ENCODE data around the gene FGD2. TPM values are rescaled to one million over a fixed set of nuclear protein-coding genes. Genes with fewer than 3 reads are reported as not detected.
A peak's percentile ranks its signal among the peaks of the same experiment; 100 is the strongest.

Gene FGD2
- total RNA-seq, 1 donor from 2014 or later: 0.65 TPM

DNA sequence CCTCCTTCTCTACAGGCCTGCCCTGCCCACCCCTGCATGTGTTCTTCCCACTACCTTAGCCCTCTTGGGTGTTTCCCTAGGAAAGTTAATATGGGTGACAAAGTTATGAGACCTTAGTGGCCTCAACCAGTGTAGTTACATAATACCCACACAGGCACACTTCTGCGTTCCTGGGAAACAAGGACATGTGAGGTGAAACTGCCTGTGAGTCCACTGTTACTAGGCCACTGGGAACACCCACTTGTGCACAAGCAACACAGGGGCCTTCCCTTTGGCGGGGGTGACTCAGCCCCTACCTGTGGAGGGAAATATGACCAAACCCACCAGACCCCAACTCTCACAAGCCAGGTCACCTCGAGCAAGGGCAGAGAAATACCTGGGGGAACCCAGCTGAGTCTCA is 38.2 kb upstream of the FGD2 start:
- Mint-ChIP-seq H3K9me3 (no peaks in the 10 kb centered on the region), H3K27ac (no peak overlapping the region), H3K27me3 (ENCODE audit: insufficient read depth) (no peaks in the 10 kb centered on the region), H3K36me3 (ENCODE audit: low read depth) (peaks cover 35% of the 10 kb centered on the region), H3K4me1 (ENCODE audit: low read depth) (peaks cover 22% of the 10 kb centered on the region), H3K4me3 (no peak overlapping the region)
- DNase-seq (ENCODE audit: low spot score): no peak
- intact Hi-C loops (cut with micrococcal nuclease): no loop called here

DNA sequence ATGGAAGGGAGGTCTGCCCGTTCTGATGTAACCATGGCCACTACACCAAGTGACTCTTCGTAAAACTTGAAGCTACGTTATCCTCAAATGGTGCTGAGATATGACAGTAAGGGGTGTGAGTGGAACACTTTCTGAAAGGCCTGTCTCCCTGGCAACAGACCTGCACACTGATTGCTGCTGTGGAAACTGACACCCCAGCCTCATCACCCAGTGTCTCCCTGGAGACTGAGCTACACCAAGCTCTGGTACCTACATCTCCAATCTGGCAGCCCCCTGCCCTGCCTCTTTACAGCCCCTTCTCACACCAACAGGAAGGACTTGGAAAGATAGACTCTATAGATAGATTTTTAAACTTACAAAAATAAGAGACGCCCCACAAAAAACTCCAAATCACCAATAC is 37.7 kb upstream of the FGD2 start:
- peaks cover 20% of the 10 kb centered on the region for H3K4me1 Mint-ChIP-seq (ENCODE audit: low read depth)
- H3K27me3 Mint-ChIP-seq (ENCODE audit: insufficient read depth): no peaks in the 10 kb centered on the region
- no peak for DNase-seq (ENCODE audit: low spot score)
- H3K9me3 Mint-ChIP-seq: no peaks in the 10 kb centered on the region
- H3K27ac Mint-ChIP-seq: peak overlapping the region; percentile 34
- intact Hi-C loops (cut with micrococcal nuclease): no loop called here
- H3K36me3 Mint-ChIP-seq (ENCODE audit: low read depth): peaks cover 40% of the 10 kb centered on the region
- H3K4me3 Mint-ChIP-seq: no peak overlapping the region

DNA sequence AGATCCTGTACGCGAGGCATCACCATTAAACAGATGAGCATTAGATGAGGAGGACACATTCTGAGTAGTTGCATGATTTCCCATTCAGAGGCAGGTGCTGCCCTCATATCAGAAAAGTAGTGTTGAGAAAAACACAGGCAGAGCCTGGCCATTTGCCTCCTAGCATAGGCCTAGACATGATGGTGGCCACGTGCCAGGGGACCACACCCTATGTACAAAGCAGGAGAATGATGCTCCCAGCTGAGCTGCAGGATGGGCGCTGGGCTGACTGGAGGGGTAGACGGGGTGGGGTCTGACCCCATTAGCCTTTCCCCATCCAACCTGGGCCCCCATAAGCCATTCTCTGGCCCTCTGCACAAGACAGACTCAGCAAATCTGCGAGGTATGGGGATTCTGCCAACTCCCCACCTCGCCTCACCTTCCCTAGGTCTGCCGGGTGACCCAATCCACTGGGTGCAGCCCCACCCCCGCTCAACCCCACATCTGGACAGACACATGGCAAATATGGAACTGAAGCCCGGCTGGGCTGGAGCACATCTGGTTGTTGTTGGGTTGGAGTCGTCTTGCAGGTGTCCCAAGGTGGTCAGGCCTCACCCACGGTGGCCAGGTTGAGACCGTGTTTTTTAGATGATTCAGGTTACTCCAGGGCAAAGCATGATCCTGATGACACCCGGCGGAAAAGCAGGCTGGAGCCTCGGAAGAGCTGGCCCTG is 37.0 kb upstream of the FGD2 start:
- H3K27me3 Mint-ChIP-seq (ENCODE audit: insufficient read depth): no peaks in the 10 kb centered on the region
- H3K9me3 Mint-ChIP-seq: no peaks in the 10 kb centered on the region
- H3K36me3 Mint-ChIP-seq (ENCODE audit: low read depth): peaks cover 44% of the 10 kb centered on the region
- DNase-seq (ENCODE audit: low spot score): no peak
- H3K27ac Mint-ChIP-seq: no peak overlapping the region
- intact Hi-C loops (cut with micrococcal nuclease): no loop called here
- peaks cover 13% of the 10 kb centered on the region for H3K4me1 Mint-ChIP-seq (ENCODE audit: low read depth)
- no peak overlapping the region for H3K4me3 Mint-ChIP-seq

DNA sequence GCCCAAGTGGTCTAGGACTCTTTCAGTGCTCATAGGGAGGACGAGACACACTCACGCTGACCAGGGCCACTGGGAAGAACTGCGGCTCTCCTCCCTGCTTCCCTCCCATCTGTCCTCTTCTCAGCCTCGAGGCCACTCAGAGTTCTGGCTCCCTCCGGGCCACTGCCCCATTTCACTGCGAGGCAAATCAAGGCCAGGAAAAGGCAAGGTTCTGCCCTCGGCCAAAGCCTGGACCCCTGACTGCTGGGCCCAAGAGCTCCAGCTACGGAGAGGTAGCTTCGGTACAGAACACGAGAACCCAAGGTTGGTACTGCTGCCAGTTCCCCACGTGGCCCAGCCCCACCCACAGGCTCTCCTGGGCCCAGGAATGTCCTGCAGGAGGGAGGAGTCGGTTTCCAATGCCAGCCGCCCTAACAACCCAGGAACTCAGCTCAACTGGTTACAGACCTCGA is 36.2 kb upstream of the FGD2 start:
- no peak for DNase-seq (ENCODE audit: low spot score)
- Mint-ChIP-seq H3K27me3 (ENCODE audit: insufficient read depth) (no peaks in the 10 kb centered on the region), H3K9me3 (no peaks in the 10 kb centered on the region), H3K4me3 (no peak overlapping the region), H3K4me1 (ENCODE audit: low read depth) (peaks cover 7% of the 10 kb centered on the region), H3K36me3 (ENCODE audit: low read depth) (peaks cover 47% of the 10 kb centered on the region), H3K27ac (no peak overlapping the region)
- intact Hi-C loops (cut with micrococcal nuclease): no loop called here

DNA sequence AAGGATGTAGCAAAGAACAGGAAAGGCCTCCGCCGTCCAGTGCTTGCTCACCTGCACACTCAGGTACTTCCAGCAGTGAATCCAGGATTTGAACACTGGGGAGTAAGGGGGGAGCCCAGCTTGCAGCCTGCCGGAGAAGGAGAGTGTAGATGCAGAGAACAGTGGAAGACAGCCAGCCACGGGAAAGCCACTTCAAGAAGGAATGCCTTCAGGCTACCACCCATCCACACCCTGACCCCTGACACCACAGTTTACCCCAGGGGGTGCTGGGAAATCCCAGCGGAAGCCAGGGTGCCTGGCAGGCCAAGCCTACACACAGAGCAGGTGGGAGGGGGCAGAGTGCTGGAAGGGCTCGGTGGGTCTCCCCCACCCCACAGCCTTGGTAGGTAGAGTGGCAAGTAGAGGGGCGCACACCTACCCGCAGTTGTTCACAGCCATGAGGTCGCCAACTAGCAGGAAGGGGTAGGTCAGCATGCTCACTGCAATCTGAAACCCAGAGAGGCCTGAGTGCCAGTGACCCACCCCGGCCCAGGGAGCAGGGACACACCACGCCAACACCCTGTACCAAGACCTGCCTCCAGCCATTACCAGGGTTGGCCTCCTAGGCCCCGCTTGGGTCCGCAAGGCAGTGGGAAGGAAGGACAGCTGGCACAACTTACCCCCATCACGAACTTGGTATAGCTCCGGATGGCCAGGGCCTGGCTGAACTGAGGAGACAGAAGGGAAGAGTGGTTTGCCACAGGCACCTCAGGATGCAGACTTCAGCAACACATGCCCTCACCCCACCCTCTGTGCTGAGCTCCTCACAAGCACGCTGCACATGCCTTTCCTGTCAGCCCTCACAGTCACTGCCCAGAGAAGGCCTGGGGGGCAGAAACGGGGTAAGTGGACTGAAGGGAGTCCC is 35.2 kb upstream of the FGD2 start:
- H3K36me3 Mint-ChIP-seq (ENCODE audit: low read depth): peaks cover 49% of the 10 kb centered on the region
- H3K4me1 Mint-ChIP-seq (ENCODE audit: low read depth): no peaks in the 10 kb centered on the region
- H3K27me3 Mint-ChIP-seq (ENCODE audit: insufficient read depth): no peaks in the 10 kb centered on the region
- no peak for DNase-seq (ENCODE audit: low spot score)
- H3K27ac Mint-ChIP-seq: no peak overlapping the region
- no peaks in the 10 kb centered on the region for H3K9me3 Mint-ChIP-seq
- intact Hi-C loops (cut with micrococcal nuclease): no loop called here
- no peak overlapping the region for H3K4me3 Mint-ChIP-seq

DNA sequence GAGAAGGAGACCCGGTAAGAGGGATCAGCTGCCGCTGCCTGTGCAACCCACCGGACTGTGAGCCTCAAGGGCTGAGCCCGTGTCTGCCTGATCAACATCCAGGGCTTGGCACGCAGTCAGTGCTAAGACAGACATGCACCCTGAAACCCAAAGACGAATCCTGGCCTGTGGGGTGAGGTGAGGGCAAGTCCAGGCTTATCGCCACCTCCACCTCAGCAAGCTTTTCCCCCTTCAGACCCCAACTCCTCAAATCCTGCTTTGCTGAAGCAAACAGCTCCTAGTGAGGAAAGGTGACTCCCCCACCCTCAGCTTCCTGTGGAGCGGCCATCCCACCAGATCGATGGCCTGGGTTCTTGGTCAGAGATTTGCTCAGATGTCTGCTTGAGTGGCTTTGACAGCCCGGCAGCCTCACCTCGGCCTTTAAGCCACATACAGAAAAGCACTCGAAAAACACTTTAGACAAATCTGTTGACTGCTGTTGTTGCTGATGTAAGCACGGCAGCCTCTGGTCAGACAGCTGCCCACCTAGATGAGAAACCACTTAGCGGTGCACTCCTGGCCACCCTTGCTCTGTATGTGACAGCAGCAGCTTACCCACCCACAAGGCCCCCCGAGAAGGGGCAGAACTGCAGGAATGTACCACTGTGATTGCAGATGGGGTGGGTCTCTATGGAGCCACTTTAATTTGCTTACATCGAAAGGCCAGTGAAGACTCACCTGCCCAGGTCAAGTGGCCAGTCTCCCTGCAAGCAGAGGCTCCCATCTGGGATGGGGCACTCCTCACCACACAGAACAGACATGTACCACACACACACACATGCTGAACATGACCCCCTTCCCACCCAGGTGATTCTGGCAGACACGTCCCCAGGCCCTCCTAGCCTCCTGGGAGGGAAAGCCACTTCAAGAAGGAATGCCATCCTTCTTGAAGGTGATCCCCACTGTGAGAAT is 34.3 kb upstream of the FGD2 start:
- Mint-ChIP-seq H3K36me3 (ENCODE audit: low read depth) (peaks cover 52% of the 10 kb centered on the region), H3K4me3 (no peak overlapping the region), H3K27ac (peak overlapping the region; percentile 34), H3K4me1 (ENCODE audit: low read depth) (no peaks in the 10 kb centered on the region), H3K9me3 (no peaks in the 10 kb centered on the region), H3K27me3 (ENCODE audit: insufficient read depth) (no peaks in the 10 kb centered on the region)
- DNase-seq (ENCODE audit: low spot score): no peak
- intact Hi-C loops (cut with micrococcal nuclease): no loop called here

DNA sequence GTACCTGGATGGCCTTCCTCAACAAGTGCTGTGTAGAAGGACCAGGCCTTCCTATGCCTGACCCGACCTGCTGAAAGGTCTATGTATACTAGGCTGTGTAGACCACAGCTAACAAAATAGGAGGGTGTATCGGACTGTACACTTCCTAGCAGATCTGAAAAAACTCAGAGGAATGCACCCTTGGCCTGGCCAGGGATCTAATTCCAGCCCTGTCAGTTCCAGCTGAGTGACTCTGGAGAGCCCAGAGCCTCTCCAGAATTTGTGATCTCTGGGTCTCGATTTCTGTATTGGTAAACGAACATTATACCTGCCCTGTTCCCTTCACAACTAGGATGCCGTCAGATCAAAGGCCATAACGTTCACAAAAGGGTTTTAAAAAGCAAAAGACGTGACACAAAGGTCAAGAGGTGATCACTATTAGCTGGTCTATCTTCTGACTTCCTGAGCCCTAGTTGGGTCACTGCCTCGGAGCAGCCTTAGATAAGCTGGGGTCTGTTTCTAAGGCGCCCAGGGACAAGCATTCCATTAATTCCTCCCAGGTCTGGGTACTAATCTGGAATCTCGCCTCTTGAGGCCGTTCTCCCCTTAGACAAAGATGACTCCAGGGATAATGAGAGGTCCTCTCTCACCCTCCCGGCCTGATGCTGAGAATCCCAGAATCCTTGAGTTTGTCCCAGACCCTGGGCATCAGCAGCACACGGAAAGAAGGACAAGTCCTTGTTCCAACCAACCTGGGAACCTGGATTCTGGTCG is 33.4 kb upstream of the FGD2 start:
- no peaks in the 10 kb centered on the region for H3K9me3 Mint-ChIP-seq
- intact Hi-C loops (cut with micrococcal nuclease): no loop called here
- no peak for DNase-seq (ENCODE audit: low spot score)
- peak overlapping the region; percentile 34 for H3K27ac Mint-ChIP-seq
- H3K36me3 Mint-ChIP-seq (ENCODE audit: low read depth): peaks cover 52% of the 10 kb centered on the region
- H3K4me3 Mint-ChIP-seq: no peak overlapping the region
- H3K4me1 Mint-ChIP-seq (ENCODE audit: low read depth): no peaks in the 10 kb centered on the region
- no peaks in the 10 kb centered on the region for H3K27me3 Mint-ChIP-seq (ENCODE audit: insufficient read depth)

DNA sequence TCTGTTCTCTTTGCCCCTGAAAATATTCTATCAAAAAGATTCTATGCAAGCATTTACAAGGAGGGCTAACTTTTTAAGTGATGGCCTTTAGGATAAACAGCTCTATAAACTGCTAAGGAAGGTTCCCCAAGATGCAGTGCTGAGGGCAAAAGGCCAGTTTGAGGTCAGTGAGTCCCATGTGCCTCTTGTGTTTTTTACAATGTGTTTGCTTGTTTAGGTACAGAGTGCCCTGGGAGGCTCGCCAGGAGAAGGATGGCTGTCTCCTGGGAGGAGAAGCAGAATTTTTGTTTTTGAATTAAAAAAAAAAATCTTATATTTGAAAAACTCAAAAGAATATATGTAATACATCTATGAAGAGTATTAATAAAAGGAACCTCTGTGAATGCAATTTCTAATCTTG is 32.3 kb upstream of the FGD2 start:
- no peak overlapping the region for H3K27ac Mint-ChIP-seq
- no peak for DNase-seq (ENCODE audit: low spot score)
- H3K4me3 Mint-ChIP-seq: no peak overlapping the region
- intact Hi-C loops (cut with micrococcal nuclease): no loop called here
- H3K9me3 Mint-ChIP-seq: no peaks in the 10 kb centered on the region
- peaks cover 55% of the 10 kb centered on the region for H3K36me3 Mint-ChIP-seq (ENCODE audit: low read depth)
- H3K27me3 Mint-ChIP-seq (ENCODE audit: insufficient read depth): no peaks in the 10 kb centered on the region
- no peaks in the 10 kb centered on the region for H3K4me1 Mint-ChIP-seq (ENCODE audit: low read depth)

DNA sequence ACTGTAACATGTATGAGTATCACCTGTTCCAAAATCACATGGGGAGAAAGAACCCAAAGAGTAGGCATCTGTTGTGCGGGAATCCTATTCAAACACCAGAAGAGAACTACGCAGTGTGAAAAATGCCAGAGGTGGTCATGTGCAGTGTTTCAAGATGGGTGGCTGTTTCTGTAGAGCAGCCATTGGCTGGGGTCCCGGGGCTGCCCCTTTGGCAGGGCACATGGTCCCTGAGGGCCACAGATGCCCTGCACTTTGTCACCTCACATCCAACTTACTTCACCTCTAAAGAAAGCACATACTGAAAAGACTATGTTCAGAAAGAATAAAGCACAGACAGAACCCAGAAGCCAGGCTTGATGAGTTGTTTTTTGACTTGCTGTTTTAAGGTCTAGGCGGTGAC is 31.8 kb upstream of the FGD2 start:
- Mint-ChIP-seq H3K27me3 (ENCODE audit: insufficient read depth) (no peaks in the 10 kb centered on the region), H3K9me3 (no peaks in the 10 kb centered on the region), H3K4me3 (no peak overlapping the region), H3K36me3 (ENCODE audit: low read depth) (peaks cover 52% of the 10 kb centered on the region), H3K27ac (no peak overlapping the region), H3K4me1 (ENCODE audit: low read depth) (no peaks in the 10 kb centered on the region)
- no peak for DNase-seq (ENCODE audit: low spot score)
- intact Hi-C loops (cut with micrococcal nuclease): no loop called here

DNA sequence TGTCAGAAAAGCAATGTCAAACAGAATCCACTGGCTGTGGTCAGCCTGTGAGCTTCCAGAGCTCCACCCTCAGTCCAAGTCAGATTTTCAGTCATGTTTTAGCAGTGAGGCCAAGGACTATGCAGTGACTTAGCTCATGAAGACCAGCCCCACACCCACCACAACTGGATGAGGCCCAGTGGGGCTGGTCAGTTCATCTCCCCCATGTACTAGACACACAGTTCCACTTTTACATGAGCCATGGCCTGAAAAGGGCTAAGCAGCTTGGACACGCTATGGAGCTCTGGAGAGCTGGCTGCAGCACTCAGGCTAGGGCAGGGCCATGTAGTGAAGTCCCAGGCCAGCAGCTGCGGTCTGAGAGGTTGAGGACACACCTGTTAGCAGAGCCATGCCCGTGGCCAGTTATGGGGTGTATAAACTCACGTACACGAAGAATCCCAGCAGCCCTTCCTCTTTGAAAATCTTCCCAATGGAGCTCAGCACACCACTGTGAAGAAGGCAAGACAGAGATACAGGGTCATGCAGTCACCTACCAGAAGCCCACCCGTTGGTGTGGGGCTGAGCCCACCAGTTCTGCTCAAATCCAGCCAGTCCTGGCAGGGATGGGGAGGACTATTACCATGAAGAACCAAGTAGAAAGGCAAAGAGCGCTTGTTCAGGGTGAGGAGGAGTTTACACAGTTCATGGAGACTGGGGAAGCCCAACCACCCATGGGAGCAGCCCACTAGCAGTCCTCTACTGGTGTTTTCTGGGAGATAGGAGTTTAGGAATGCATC is 30.0 kb upstream of the FGD2 start:
- intact Hi-C loops (cut with micrococcal nuclease): no loop called here
- H3K4me3 Mint-ChIP-seq: no peak overlapping the region
- no peaks in the 10 kb centered on the region for H3K9me3 Mint-ChIP-seq
- no peaks in the 10 kb centered on the region for H3K27me3 Mint-ChIP-seq (ENCODE audit: insufficient read depth)
- H3K36me3 Mint-ChIP-seq (ENCODE audit: low read depth): peaks cover 54% of the 10 kb centered on the region
- H3K4me1 Mint-ChIP-seq (ENCODE audit: low read depth): peaks cover 15% of the 10 kb centered on the region
- no peak for DNase-seq (ENCODE audit: low spot score)
- no peak overlapping the region for H3K27ac Mint-ChIP-seq

DNA sequence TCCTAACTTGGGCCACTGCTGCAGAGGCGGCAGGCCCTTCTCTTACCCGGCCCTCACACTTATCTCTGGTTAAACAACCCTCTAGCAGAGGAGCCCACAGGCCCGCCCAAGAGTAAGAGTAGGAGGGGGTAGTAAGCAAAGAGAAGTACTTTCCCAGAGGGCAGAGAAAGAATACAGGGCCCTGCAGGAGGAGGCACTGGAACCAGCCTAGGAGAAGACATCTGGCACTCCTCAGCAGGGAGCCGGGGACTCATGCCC is 29.5 kb upstream of the FGD2 start:
- DNase-seq (ENCODE audit: low spot score): no peak
- Mint-ChIP-seq H3K4me1 (ENCODE audit: low read depth) (peaks cover 20% of the 10 kb centered on the region), H3K9me3 (no peaks in the 10 kb centered on the region), H3K27ac (no peak overlapping the region), H3K36me3 (ENCODE audit: low read depth) (peaks cover 57% of the 10 kb centered on the region), H3K27me3 (ENCODE audit: insufficient read depth) (no peaks in the 10 kb centered on the region), H3K4me3 (no peak overlapping the region)
- intact Hi-C loops (cut with micrococcal nuclease): no loop called here

DNA sequence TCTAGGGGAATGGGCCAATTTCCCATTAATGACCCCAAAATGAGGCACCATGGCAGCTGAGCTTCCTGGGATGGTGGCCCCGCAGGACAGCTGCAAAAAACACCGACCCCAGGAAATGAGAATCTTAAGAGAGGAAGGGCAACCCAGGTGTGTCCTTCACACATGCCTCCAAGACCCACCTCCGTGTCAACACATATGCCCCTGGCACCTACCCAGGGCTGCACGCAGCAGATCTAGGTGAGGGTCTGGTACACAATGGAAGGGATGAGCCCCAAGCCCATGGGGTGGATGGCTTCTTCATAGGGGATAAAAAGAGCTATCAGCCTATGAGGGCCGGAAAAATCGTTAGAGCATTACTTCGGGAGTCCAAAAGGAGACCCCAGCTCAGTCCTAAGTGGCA is 28.9 kb upstream of the FGD2 start:
- Mint-ChIP-seq H3K27ac (no peak overlapping the region), H3K36me3 (ENCODE audit: low read depth) (peaks cover 55% of the 10 kb centered on the region), H3K27me3 (ENCODE audit: insufficient read depth) (no peaks in the 10 kb centered on the region), H3K9me3 (no peaks in the 10 kb centered on the region), H3K4me1 (ENCODE audit: low read depth) (peaks cover 24% of the 10 kb centered on the region), H3K4me3 (no peak overlapping the region)
- DNase-seq (ENCODE audit: low spot score): no peak
- intact Hi-C loops (cut with micrococcal nuclease): no loop called here

Measured in activated T-helper 1 cell treated with anti-CD3 and anti-CD28 coated beads, Interleukin-12 subunit alpha, Interleukin-12 subunit beta, Interleukin-2, Interleukin-4 antibody, amounts not matched to agents 30 ng/mL and 10 ng/mL and 1 ng/mL, durations not matched to agents 14 hours and 24 hours and 36 hours (primary cell).